GM12864 (cell line): ENCODE results near the gene CTNNBL1.

Experiments
- DNase-seq: peaks from one replicate; pipeline ENCODE4 v3.0.0-alpha.2; 2011; ENCODE audit warnings: low read depth
- H3K4me3 ChIP-seq: 2 replicates; pipeline ENCODE4 v1.5.1; 2011; ENCODE audit warnings: mild to moderate bottlenecking, low read depth, low read length, control low read depth
- CTCF ChIP-seq: IDR thresholded peaks from 2 replicates; pipeline ENCODE4 v1.5.1; 2011; ENCODE audit warnings: low read depth, mild to moderate bottlenecking, moderate library complexity, low read length, control low read depth, inconsistent platforms; ENCODE audit errors: missing control alignments

Gene CTNNBL1

DNA sequence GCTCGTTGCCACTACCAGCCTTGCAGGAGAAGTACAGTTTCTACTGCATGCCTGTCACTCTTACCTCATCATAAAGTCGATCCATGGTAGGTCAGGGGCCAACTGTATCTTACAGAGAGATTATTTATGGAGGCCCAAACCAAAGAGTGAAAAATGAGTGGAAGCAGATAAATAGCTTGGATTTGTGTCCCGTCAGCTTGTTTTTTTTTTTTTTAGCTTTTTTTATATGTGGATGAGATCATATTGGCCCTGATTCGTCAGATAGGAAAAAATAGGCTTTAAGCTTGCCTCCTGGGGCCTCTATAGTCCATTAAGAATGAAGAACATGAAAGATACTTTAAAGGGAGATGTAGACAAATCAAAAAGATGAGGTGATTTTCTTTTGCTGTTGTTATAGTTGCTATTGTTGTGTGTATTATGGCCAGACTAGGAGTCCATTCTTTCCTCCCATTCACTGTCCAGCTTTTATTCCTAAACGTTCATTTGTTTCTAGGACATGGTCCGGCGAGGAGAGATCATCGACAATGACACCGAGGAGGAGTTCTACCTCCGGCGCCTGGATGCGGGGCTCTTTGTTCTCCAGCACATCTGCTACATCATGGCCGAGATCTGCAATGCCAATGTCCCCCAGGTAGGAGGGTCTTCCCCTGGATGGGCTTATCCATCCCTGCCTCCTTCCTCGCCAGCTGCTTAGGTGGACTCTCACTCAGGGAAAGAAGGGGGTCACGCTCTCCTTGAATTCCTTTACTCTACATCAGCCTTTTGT is 165.8 kb downstream of the CTNNBL1 start:
- no peak for TF ChIP-seq CTCF
- no peak for DNase-seq
- H3K4me3 ChIP-seq, result no peak overlapping the region

DNA sequence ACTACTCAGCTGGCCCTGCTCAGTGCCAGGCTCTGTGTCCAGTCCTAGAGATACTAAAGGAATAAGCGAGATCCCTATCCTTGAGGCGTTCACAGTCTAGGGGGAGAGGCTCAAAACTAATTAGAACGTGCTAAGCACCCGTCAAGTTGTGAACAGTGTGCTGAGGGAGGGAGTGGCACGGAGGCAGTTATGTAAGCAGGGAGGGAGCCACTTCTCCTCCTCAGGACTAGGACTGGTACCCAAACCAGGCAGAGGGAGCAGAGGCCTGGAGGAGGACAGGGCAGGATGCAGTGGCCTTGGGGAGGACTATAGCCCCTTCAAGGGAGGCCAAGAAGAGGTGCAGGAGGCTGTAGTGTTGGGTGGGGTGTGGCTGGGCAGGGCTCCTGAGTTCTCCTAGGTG is 169.5 kb downstream of the CTNNBL1 start:
- no peak overlapping the region for H3K4me3 ChIP-seq
- no peak for TF ChIP-seq CTCF
- DNase-seq, result no peak

- no peak for DNase-seq
- TF ChIP-seq CTCF, result no peak
Measured at GRCh38 chr20:37864298-37864697, 170.5 kb downstream of the CTNNBL1 start.

GRCh38 chr20:37866051-37866450 is 172.2 kb downstream of the CTNNBL1 start:
- DNase-seq, result no peak
- TF ChIP-seq CTCF, result no peak
- no peak overlapping the region for H3K4me3 ChIP-seq

More at GRCh38 chr20:37864298-37864697, 170.5 kb downstream of the CTNNBL1 start:
- H3K4me3 ChIP-seq, result no peak overlapping the region

DNA sequence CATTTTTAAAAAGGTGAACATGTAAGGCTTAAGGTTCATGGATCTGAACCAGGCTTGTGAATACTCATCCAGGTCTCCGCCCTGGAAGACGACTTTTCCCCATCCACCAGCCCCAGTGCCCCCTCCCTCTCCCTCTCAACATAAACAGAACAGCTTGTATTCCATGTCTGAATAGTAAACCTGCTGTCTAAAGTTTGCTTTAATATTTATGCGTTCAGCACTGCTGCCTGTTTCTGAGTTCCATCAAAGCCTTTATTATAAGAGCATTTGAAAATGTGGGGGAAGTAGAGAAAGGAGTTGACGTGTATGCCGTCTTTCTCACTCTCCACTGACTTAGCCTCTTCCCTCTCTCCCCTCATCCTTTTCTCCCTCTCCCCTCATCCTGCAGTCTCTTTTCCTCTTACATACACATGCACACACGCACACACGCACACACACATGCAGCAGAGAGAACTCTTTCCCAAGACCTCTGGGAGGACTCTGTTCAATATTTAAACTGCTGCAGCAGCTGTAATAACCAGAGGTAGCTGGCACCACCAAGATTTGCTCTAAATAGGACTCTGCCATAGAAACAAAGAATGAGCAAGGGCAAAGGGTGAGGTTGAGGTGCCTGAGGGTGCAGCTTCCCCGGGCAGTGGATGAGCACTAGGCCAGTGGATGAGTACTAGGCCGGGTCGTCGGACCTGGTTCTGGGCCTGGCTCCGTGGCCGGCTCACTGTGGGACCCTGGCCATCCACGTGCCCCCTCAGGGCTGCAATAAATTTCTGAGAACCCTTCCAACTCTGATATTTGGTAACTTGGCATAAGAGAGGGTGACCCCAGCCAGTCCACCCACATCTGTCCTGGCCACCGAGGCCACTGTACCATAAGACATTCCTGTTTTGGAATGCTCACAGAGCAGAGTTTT is 173.7 kb downstream of the CTNNBL1 start:
- no peak overlapping the region for H3K4me3 ChIP-seq
- no peak for TF ChIP-seq CTCF
- no peak for DNase-seq

GRCh38 chr20:37868851-37869333 is 175.1 kb downstream of the CTNNBL1 start:
- DNase-seq, result no peak
- TF ChIP-seq CTCF, result no peak
- no peak overlapping the region for H3K4me3 ChIP-seq
